Measurements from ENCODE around the gene LRWD1.
"Not testable (repeated sequence)": the region's sequence is repeated elsewhere in the genome, so short reads cannot be mapped to it uniquely, and the experiment has no call there.

The LRWD1 gene

GRCh38 chr7:102503141-102503540 lies 38.4 kb downstream of the LRWD1 start:
- not testable (repeated sequence) for DNase-seq

GRCh38 chr7:102505298-102506185 lies 40.8 kb downstream of the LRWD1 start:
- not testable (repeated sequence) for DNase-seq

- not testable (repeated sequence) for DNase-seq
Measured at GRCh38 chr7:102507410-102508088, 42.8 kb downstream of the LRWD1 start.

- not testable (repeated sequence) for DNase-seq
Measured at GRCh38 chr7:102510575-102510974, 45.8 kb downstream of the LRWD1 start.

- DNase-seq: not testable (repeated sequence)
Measured at GRCh38 chr7:102511860-102512522, 47.2 kb downstream of the LRWD1 start.

- DNase-seq: peak; percentile 1
Measured at GRCh38 chr7:102512642-102513221, 47.9 kb downstream of the LRWD1 start.

- DNase-seq: not testable (repeated sequence)
Measured at GRCh38 chr7:102514881-102515721, 50.3 kb downstream of the LRWD1 start.

GRCh38 chr7:102515889-102516288 lies 51.1 kb downstream of the LRWD1 start:
- not testable (repeated sequence) for DNase-seq

GRCh38 chr7:102516951-102517350 lies 52.2 kb downstream of the LRWD1 start:
- not testable (repeated sequence) for DNase-seq

- peak; percentile 7 for DNase-seq
Measured at GRCh38 chr7:102517550-102518147, 52.9 kb downstream of the LRWD1 start, which contains the start of gene RASA4B. Gene RASA4B (minus strand): TSS chr7:102517777. CDS start chr7:102517710, 67 bp downstream.

GRCh38 chr7:102520797-102521196 lies 56.0 kb downstream of the LRWD1 start:
- DNase-seq: not testable (repeated sequence)
